GM19324 (cell line): ENCODE results near the gene SLC13A4.

ENCODE experiments used
- ATAC-seq: cut with Tn5 transposase; IDR thresholded peaks from one replicate; pipeline ENCODE4 v1.9.1; 2021; ENCODE audit warnings: mild to moderate bottlenecking, moderate library complexity; ENCODE audit not compliant: unreplicated experiment, low FRiP score

The SLC13A4 gene

GRCh38 chr7:135721198-135721820, 6.7 kb downstream of the SLC13A4 start:
- no peak for ATAC-seq

- ATAC-seq: no peak
Measured at GRCh38 chr7:135719688-135720087, 8.3 kb downstream of the SLC13A4 start.

GRCh38 chr7:135718794-135719437, 9.1 kb downstream of the SLC13A4 start:
- ATAC-seq: no peak

GRCh38 chr7:135718219-135718618, 9.8 kb downstream of the SLC13A4 start:
- ATAC-seq: no peak

GRCh38 chr7:135717693-135718092, 10.3 kb downstream of the SLC13A4 start:
- ATAC-seq: no peak

GRCh38 chr7:135716677-135717238, 11.2 kb downstream of the SLC13A4 start:
- ATAC-seq: no peak

GRCh38 chr7:135715673-135716072, 12.3 kb downstream of the SLC13A4 start:
- no peak for ATAC-seq

GRCh38 chr7:135715055-135715522, 12.9 kb downstream of the SLC13A4 start:
- ATAC-seq: no peak

GRCh38 chr7:135714534-135715009, 13.4 kb downstream of the SLC13A4 start:
- ATAC-seq: no peak

- no peak for ATAC-seq
Measured at GRCh38 chr7:135713836-135714470, 14.0 kb downstream of the SLC13A4 start.

- ATAC-seq: no peak
Measured at GRCh38 chr7:135712796-135713195, 15.2 kb downstream of the SLC13A4 start.

- ATAC-seq: no peak
Measured at GRCh38 chr7:135712182-135712782, 15.7 kb downstream of the SLC13A4 start.

GRCh38 chr7:135711139-135711469, 16.9 kb downstream of the SLC13A4 start:
- no peak for ATAC-seq

- ATAC-seq: no peak
Measured at GRCh38 chr7:135710417-135711138, 17.4 kb downstream of the SLC13A4 start.

GRCh38 chr7:135709508-135709907, 18.5 kb downstream of the SLC13A4 start:
- ATAC-seq: no peak

GRCh38 chr7:135708041-135708440, 19.9 kb downstream of the SLC13A4 start:
- no peak for ATAC-seq

- ATAC-seq: no peak
Measured at GRCh38 chr7:135707570-135707966, 20.4 kb downstream of the SLC13A4 start.

GRCh38 chr7:135706858-135707569, 21.0 kb downstream of the SLC13A4 start:
- ATAC-seq: no peak

GRCh38 chr7:135706038-135706742, 21.8 kb downstream of the SLC13A4 start:
- ATAC-seq: no peak
